Activated CD4-positive, alpha-beta T cell treated with anti-CD3 and anti-CD28 coated beads for 36 hours (primary cell): Measurements from ENCODE around the gene GATD1. TPM values are rescaled to one million over a fixed set of nuclear protein-coding genes. Genes with fewer than 3 reads are reported as not detected.

ENCODE experiments used
- ATAC-seq: fragments of 200-7000 bp; cut with Tn5 transposase; one replicate; pipeline ENCODE4 v1.10.0; 2021; ENCODE audit warnings: mild to moderate bottlenecking, moderate library complexity
- CTCF ChIA-PET: fragments of 350-600 bp; sonication (Branson Sonifier 250); formaldehyde crosslinking; loops from one replicate; lab custom pipeline; 2021; ENCODE audit warnings: antibody characterized with exemption; lab: Charles Lee
- POLR2A ChIA-PET: fragments of 350-600 bp; sonication (Branson Sonifier 250); formaldehyde crosslinking; loops from one replicate; lab custom pipeline; 2021; ENCODE audit warnings: antibody characterized with exemption, inconsistent platforms; lab: Charles Lee
- DNase-seq: peaks from one replicate; pipeline ENCODE4 v3.0.0-alpha.2; 2020
- H3K27ac Mint-ChIP-seq: one replicate; pipeline ENCODE4 v1.8.0; 2021; ENCODE audit warnings: mixed read lengths
- H3K27me3 Mint-ChIP-seq: one replicate; pipeline ENCODE4 v1.8.0; 2021; ENCODE audit warnings: mixed read lengths
- H3K36me3 Mint-ChIP-seq: one replicate; pipeline ENCODE4 v1.8.0; 2021; ENCODE audit warnings: low read depth, mixed read lengths
- H3K4me1 Mint-ChIP-seq: one replicate; pipeline ENCODE4 v1.8.0; 2021; ENCODE audit warnings: mixed read lengths
- H3K4me3 Mint-ChIP-seq: one replicate; pipeline ENCODE4 v1.8.0; 2021; ENCODE audit warnings: mild to moderate bottlenecking, moderate library complexity, mixed read lengths
- H3K9me3 Mint-ChIP-seq: one replicate; pipeline ENCODE4 v1.8.0; 2021; ENCODE audit warnings: low read depth, mixed read lengths
- intact Hi-C, 2 experiments: fragments of 100-400 bp; cut with DNase I in 1 of 2; cut with micrococcal nuclease in 1 of 2; formaldehyde crosslinking; loops; one replicate each; pipeline versions ENCODE4 v1.14.2 to v1.15.1; 2022 to 2024; cut with DNase I, micrococcal nuclease
- total RNA-seq, 2 experiments: library from RNA; stranded (reverse); gene quantifications; one replicate each; pipeline ENCODE4 v1.2.3, GENCODE V29; 2021

GATD1 gene
- total RNA-seq, 2 experiments from 2014 or later: 45.7 to 59.8 TPM

GRCh38 chr11:727859-728748 lies 49.2 kb downstream of the GATD1 start:
- peak; percentile 92 for DNase-seq
- Mint-ChIP-seq H3K36me3 (no peaks in the 10 kb centered on the region), H3K4me1 (peaks cover 5% of the 10 kb centered on the region), H3K27me3 (peaks cover 10% of the 10 kb centered on the region), H3K4me3 (no peak overlapping the region), H3K27ac (no peak overlapping the region), H3K9me3 (no peaks in the 10 kb centered on the region)
- ChIA-PET POLR2A (no interaction called here), CTCF (interaction anchor here (0.6 to 2.6 kb wide), 7 partner anchors 21 to 174 kb away, joined by 3 to 13 read pairs (median 3); partner anchors contain the start of genes DEAF1 and TMEM80)
- intact Hi-C loops: loop anchor here (1.0 to 5.0 kb wide), 3 partner anchors 19 to 66 kb away; partner anchors contain the start of gene TALDO1 (in 1 of the 2)
- peak; percentile 80 for ATAC-seq

GRCh38 chr11:727281-727701 lies 50.0 kb downstream of the GATD1 start:
- H3K27me3 Mint-ChIP-seq: peaks cover 12% of the 10 kb centered on the region
- H3K9me3 Mint-ChIP-seq: no peaks in the 10 kb centered on the region
- intact Hi-C loops: loop anchor here in 1 of 2 experiments (5.0 kb wide), 1 partner anchor 35 kb away; no protein-coding TSS in a partner anchor
- DNase-seq: no peak
- ATAC-seq: no peak
- H3K36me3 Mint-ChIP-seq: no peaks in the 10 kb centered on the region
- H3K27ac Mint-ChIP-seq: no peak overlapping the region
- H3K4me3 Mint-ChIP-seq: no peak overlapping the region
- ChIA-PET POLR2A (no interaction called here), CTCF (interaction anchor here (0.5 to 2.9 kb wide), 15 partner anchors 20 to 173 kb away, joined by 3 to 15 read pairs (median 4); partner anchors contain the start of genes DEAF1, EPS8L2, TALDO1 and TMEM80)
- H3K4me1 Mint-ChIP-seq: peaks cover 6% of the 10 kb centered on the region

DNA sequence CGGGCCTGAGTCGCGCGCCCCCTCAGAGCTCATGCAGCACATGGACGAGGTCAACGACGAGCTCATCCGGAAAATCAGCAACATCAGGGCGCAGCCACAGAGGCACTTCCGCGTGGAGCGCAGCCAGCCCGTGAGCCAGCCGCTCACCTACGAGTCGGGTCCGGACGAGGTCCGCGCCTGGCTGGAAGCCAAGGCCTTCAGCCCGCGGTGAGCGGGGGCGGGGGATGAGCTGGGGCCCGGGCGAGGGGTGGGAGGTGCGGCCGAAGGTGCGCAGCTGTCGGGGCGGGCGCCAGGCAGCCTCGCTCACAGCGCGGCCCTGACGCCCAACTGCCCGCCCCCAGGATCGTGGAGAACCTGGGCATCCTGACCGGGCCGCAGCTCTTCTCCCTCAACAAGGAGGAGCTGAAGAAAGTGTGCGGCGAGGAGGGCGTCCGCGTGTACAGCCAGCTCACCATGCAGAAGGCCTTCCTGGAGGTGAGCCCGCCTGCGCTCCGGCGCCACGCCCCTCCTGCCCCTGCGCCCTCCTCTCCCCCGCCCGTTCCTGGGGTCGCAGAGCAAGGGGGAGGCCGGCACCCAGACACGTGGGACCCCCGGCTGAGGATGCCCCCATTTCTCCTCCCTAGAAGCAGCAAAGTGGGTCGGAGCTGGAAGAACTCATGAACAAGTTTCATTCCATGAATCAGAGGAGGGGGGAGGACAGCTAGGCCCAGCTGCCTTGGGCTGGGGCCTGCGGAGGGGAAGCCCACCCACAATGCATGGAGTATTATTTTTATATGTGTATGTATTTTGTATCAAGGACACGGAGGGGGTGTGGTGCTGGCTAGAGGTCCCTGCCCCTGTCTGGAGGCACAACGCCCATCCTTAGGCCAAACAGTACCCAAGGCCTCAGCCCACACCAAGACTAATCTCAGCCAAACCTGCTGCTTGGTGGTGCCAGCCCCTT lies 50.7 kb downstream of the GATD1 start:
- no peaks in the 10 kb centered on the region for H3K9me3 Mint-ChIP-seq
- peaks cover 9% of the 10 kb centered on the region for H3K4me1 Mint-ChIP-seq
- ATAC-seq (peak; percentile 40), DNase-seq (peak; percentile 75)
- H3K27ac Mint-ChIP-seq: no peak overlapping the region
- peak overlapping the region; percentile 41 for H3K4me3 Mint-ChIP-seq
- intact Hi-C loops: loop anchor here in 1 of 2 experiments (5.0 kb wide), 1 partner anchor 34 kb away; no protein-coding TSS in a partner anchor
- ChIA-PET POLR2A (interaction anchor here (0.6 to 0.7 kb wide), 2 partner anchors 50 to 110 kb away, joined by 3 to 6 read pairs; no protein-coding TSS in a partner anchor), CTCF (interaction anchor here (0.5 to 2.9 kb wide), 20 partner anchors 10 to 221 kb away, joined by 3 to 15 read pairs (median 4); partner anchors contain the start of genes EPS8L2, TALDO1 and TMEM80)
- no peaks in the 10 kb centered on the region for H3K36me3 Mint-ChIP-seq
- H3K27me3 Mint-ChIP-seq: peaks cover 16% of the 10 kb centered on the region

DNA sequence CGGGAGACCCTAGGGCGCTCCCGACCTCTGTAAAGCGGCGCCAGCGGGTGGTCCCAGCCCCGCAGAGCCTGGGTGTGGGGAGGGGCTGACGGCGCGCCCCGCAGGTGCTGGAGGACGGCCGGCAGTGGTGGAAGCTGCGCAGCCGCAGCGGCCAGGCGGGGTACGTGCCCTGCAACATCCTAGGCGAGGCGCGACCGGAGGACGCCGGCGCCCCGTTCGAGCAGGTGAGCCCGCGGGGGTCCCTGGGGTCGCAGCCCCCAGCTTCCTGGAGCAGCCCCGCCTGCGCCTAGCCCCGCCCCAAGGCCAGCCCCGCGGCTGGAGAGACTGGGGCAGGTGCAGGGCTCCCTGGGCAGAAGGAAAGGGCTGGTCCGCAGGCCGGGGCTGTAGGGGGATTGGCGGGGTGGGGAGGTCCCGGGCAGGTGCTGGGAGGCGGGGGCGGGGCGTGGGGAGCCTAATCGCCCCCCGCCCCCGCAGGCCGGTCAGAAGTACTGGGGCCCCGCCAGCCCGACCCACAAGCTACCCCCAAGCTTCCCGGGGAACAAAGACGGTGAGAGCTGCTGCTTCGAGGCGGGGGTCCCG lies 51.6 kb downstream of the GATD1 start:
- ATAC-seq (no peak), DNase-seq (no peak)
- no peaks in the 10 kb centered on the region for H3K36me3 Mint-ChIP-seq
- H3K4me1 Mint-ChIP-seq: peaks cover 12% of the 10 kb centered on the region
- H3K9me3 Mint-ChIP-seq: no peaks in the 10 kb centered on the region
- peak overlapping the region; percentile 36 for H3K4me3 Mint-ChIP-seq
- POLR2A ChIA-PET: interaction anchor here (0.6 to 0.7 kb wide), 2 partner anchors 50 to 110 kb away, joined by 3 to 6 read pairs; no protein-coding TSS in a partner anchor
- intact Hi-C loops: loop anchor here in 1 of 2 experiments (5.0 kb wide), 1 partner anchor 33 kb away; no protein-coding TSS in a partner anchor
- no peak overlapping the region for H3K27ac Mint-ChIP-seq
- peaks cover 18% of the 10 kb centered on the region for H3K27me3 Mint-ChIP-seq
- CTCF ChIA-PET: interaction anchor here (0.6 to 2.9 kb wide), 16 partner anchors 9 to 220 kb away, joined by 3 to 15 read pairs (median 4); partner anchors contain the start of genes TALDO1 and TMEM80

DNA sequence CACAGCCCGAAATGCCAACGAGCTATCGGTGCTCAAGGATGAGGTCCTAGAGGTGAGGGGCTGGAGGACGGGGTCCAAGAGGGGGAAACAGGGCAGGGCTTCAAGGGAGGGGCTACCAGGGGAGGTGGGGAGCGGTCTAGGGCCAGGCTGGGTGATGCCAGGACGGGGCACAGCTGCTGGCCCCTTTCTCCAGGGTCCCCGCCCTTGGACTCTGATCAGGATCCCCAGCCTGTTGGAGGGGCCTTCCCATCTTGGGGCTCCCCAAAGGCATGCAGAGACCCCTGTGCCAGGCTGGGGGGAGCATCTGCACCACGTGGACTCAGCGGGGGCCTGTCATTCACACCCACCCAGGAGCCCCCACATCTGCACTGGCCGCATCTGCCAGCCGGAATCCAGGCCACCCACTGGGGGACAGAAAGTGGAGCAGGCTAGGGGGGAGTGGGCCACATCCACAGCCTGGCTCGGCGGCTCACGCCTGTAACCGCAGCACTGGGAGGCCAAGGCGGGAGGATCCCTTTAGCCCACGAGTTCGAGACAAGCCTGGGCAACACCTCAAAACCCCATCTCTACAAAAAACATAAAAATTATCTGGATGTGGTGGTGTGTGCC lies 52.4 kb downstream of the GATD1 start:
- ChIA-PET POLR2A (interaction anchor here (0.9 kb wide), 1 partner anchor 52 kb away, joined by 3 read pairs; no protein-coding TSS in a partner anchor), CTCF (interaction anchor here (1.3 to 2.9 kb wide), 6 partner anchors 23 to 168 kb away, joined by 3 to 15 read pairs (median 5); partner anchors contain the start of genes TALDO1 and TMEM80)
- intact Hi-C loops: loop anchor here (5.0 kb wide), 3 partner anchors 33 to 188 kb away; partner anchors contain the start of genes HRAS (in 1 of the 2) and LRRC56 (in 1 of the 2)
- peaks cover 12% of the 10 kb centered on the region for H3K4me1 Mint-ChIP-seq
- H3K27ac Mint-ChIP-seq: no peak overlapping the region
- no peaks in the 10 kb centered on the region for H3K36me3 Mint-ChIP-seq
- DNase-seq: no peak
- ATAC-seq: no peak
- no peaks in the 10 kb centered on the region for H3K9me3 Mint-ChIP-seq
- peak overlapping the region; percentile 26 for H3K4me3 Mint-ChIP-seq
- H3K27me3 Mint-ChIP-seq: peaks cover 21% of the 10 kb centered on the region

- no peaks in the 10 kb centered on the region for H3K9me3 Mint-ChIP-seq
- ChIA-PET POLR2A (interaction anchor here (0.9 kb wide), 1 partner anchor 53 kb away, joined by 3 read pairs; no protein-coding TSS in a partner anchor), CTCF (interaction anchor here (0.6 to 2.9 kb wide), 7 partner anchors 23 to 169 kb away, joined by 3 to 15 read pairs (median 4); partner anchors contain the start of genes TALDO1 and TMEM80)
- peaks cover 12% of the 10 kb centered on the region for H3K4me1 Mint-ChIP-seq
- intact Hi-C loops: loop anchor here (5.0 kb wide), 2 partner anchors 62 to 187 kb away; partner anchors contain the start of genes HRAS (in 1 of the 2) and LRRC56 (in 1 of the 2)
- H3K27ac Mint-ChIP-seq: no peak overlapping the region
- ATAC-seq (no peak), DNase-seq (peak; percentile 53)
- H3K36me3 Mint-ChIP-seq: no peaks in the 10 kb centered on the region
- H3K27me3 Mint-ChIP-seq: peaks cover 24% of the 10 kb centered on the region
- H3K4me3 Mint-ChIP-seq: no peak overlapping the region
Measured at GRCh38 chr11:724049-724777, 53.1 kb downstream of the GATD1 start.

- CTCF ChIA-PET: interaction anchor here (0.9 to 1.9 kb wide), 7 partner anchors 17 to 168 kb away, joined by 3 to 6 read pairs (median 4); partner anchors contain the start of genes EPS8L2 and TMEM80
- POLR2A ChIA-PET: no interaction called here
- H3K36me3 Mint-ChIP-seq: no peaks in the 10 kb centered on the region
- H3K4me1 Mint-ChIP-seq: peaks cover 12% of the 10 kb centered on the region
- H3K27me3 Mint-ChIP-seq: peaks cover 25% of the 10 kb centered on the region
- intact Hi-C loops: loop anchor here (1.0 to 5.0 kb wide), 6 partner anchors 27 to 186 kb away; partner anchors contain the start of genes HRAS (in 1 of the 2) and LRRC56 (in 1 of the 2)
- peak; percentile 72 for DNase-seq
- H3K4me3 Mint-ChIP-seq: no peak overlapping the region
- peak; percentile 31 for ATAC-seq
- no peaks in the 10 kb centered on the region for H3K9me3 Mint-ChIP-seq
- H3K27ac Mint-ChIP-seq: no peak overlapping the region
Measured at GRCh38 chr11:723120-723883, 54.0 kb downstream of the GATD1 start.

DNA sequence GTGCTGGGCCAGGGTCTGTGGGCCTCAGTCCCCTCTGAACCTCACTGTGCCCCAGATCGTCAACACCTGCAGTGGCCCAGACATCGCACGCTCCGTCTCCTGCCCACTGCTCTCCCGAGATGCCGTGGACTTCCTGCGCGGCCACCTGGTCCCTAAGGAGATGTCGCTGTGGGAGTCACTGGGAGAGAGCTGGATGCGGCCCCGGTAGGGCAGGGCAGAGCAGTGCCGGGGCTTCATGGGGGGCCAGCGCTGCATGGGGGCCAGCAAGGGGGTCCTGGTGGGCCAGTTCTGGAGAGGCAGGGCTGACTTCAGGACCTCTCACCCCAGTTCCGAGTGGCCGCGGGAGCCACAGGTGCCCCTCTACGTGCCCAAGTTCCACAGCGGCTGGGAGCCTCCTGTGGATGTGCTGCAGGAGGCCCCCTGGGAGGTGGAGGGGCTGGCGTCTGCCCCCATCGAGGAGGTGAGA lies 54.9 kb downstream of the GATD1 start:
- Mint-ChIP-seq H3K27me3 (peaks cover 25% of the 10 kb centered on the region), H3K9me3 (no peaks in the 10 kb centered on the region), H3K27ac (no peak overlapping the region), H3K4me3 (no peak overlapping the region), H3K4me1 (peaks cover 12% of the 10 kb centered on the region), H3K36me3 (no peaks in the 10 kb centered on the region)
- intact Hi-C loops: loop anchor here (2.0 to 5.0 kb wide), 3 partner anchors 60 to 185 kb away; partner anchors contain the start of genes HRAS (in 1 of the 2) and LRRC56 (in 1 of the 2)
- no peak for ATAC-seq
- ChIA-PET POLR2A (no interaction called here), CTCF (interaction anchor here (0.7 to 1.8 kb wide), 6 partner anchors 16 to 167 kb away, joined by 3 to 6 read pairs (median 4); partner anchors contain the start of gene EPS8L2)
- no peak for DNase-seq
